Breast epithelium (tissue), 4 donors: ENCODE data around the gene STOX2. TPM values are rescaled to one million over a fixed set of nuclear protein-coding genes. Genes with fewer than 3 reads are reported as not detected.
A peak's percentile ranks its signal among the peaks of the same experiment; 100 is the strongest.
"Not testable (repeated sequence)": the region's sequence is repeated elsewhere in the genome, so short reads cannot be mapped to it uniquely, and the experiment has no call there.

Experiments used
- DNase-seq, 2 donors: peaks; one replicate each; pipeline ENCODE4 v3.0.0-alpha.2; 2019; ENCODE audit warnings: low spot score in 2 of 2
- H3K27ac ChIP-seq, 2 donors: fragments of 200-600 bp; sonication (generic) in 1 of 2; one replicate each; pipeline ENCODE4 v1.5.1; 2016 to 2019; ENCODE audit warnings: mild to moderate bottlenecking in 1 of 2
- H3K27me3 ChIP-seq, 2 donors: fragments of 200-600 bp; sonication (generic) in 1 of 2; one replicate each; pipeline versions ENCODE4 v1.5.1 to v1.6.0; 2017 to 2019; ENCODE audit warnings: control low read depth in 1 of 2, mild to moderate bottlenecking in 1 of 2
- H3K36me3 ChIP-seq: fragments of 200-600 bp; one replicate; pipeline ENCODE4 v1.5.1; 2019
- H3K4me1 ChIP-seq, 2 donors: fragments of 200-600 bp; sonication (generic); one replicate each; pipeline ENCODE4 v1.5.1; 2016 to 2019; ENCODE audit warnings: control low read depth in 1 of 2
- H3K4me3 ChIP-seq, 3 donors: fragments of 200-600 bp; sonication (generic); 1 replicate in 2 of 3; 2 replicates in 1 of 3; pipeline ENCODE4 v1.5.1; 2016 to 2019; ENCODE audit warnings: mild to moderate bottlenecking in 3 of 3, moderate library complexity in 2 of 3
- H3K9me3 ChIP-seq, 2 donors: fragments of 200-600 bp; sonication (generic) in 1 of 2; one replicate each; pipeline ENCODE4 v1.5.1; 2016 to 2019; ENCODE audit warnings: control low read depth in 1 of 2
- POLR2A ChIP-seq: fragments of 450-650 bp; IDR thresholded peaks from one replicate; pipeline ENCODE4 v1.6.1; 2016; ENCODE audit warnings: antibody characterized with exemption, mild to moderate bottlenecking, moderate library complexity
- POLR2AphosphoS5 ChIP-seq, 3 donors: sonication (generic); formaldehyde crosslinking; IDR thresholded peaks; one replicate each; pipeline ENCODE4 v1.6.1; 2017; ENCODE audit warnings: antibody characterized with exemption in 3 of 3
- intact Hi-C: fragments of 100-400 bp; cut with DNase I; formaldehyde crosslinking; loops from one replicate; pipeline ENCODE4 v1.15.1; 2023; ENCODE audit warnings: low total_unique reads
- total RNA-seq, 3 donors: library from RNA; depleted of rRNA; stranded (reverse); fragments of >200 nt; gene quantifications; one replicate each; pipeline ENCODE4 v1.1.0, GENCODE V29; 2016
- TF ChIP-seq, protein P1 (sequence below), 3 donors: fragments of 450-650 bp; IDR thresholded peaks; one replicate each; pipeline ENCODE4 v1.5.1; 2016 to 2017; ENCODE audit warnings: antibody characterized with exemption in 3 of 3, mild to moderate bottlenecking in 3 of 3, moderate library complexity in 3 of 3

The STOX2 gene
- total RNA-seq, 3 donors from 2014 or later: 7.9 to 11.2 (median 10.7) TPM

DNA sequence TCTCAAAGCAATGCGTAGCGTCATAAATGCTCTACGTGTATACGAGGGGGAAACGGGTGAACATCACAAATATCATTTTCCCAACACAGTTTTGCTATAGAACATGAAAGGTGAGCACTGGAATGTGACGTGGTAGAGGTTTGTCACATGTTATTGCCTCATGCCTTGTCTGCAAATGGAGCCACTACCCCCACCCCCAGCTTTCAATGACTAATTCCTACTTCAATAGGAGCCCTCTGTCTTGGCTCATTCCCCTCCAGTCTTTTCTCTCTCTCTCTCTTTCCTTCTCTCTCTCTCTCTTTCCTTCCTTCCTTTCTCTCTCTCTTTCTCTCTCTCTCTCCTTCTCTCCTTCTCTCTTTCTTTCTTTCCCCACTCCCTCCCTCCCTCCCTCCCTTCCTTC, 127.0 kb downstream of the STOX2 start:
- Histone ChIP-seq H3K27ac (no peak overlapping the region), H3K4me3 (no peak overlapping the region), H3K36me3 (no peaks in the 10 kb centered on the region), H3K27me3 (no peaks in the 10 kb centered on the region), H3K9me3 (no peaks in the 10 kb centered on the region), H3K4me1 (no peaks in the 10 kb centered on the region)
- TF ChIP-seq POLR2A: no peak
- TF ChIP-seq, protein P1, sequence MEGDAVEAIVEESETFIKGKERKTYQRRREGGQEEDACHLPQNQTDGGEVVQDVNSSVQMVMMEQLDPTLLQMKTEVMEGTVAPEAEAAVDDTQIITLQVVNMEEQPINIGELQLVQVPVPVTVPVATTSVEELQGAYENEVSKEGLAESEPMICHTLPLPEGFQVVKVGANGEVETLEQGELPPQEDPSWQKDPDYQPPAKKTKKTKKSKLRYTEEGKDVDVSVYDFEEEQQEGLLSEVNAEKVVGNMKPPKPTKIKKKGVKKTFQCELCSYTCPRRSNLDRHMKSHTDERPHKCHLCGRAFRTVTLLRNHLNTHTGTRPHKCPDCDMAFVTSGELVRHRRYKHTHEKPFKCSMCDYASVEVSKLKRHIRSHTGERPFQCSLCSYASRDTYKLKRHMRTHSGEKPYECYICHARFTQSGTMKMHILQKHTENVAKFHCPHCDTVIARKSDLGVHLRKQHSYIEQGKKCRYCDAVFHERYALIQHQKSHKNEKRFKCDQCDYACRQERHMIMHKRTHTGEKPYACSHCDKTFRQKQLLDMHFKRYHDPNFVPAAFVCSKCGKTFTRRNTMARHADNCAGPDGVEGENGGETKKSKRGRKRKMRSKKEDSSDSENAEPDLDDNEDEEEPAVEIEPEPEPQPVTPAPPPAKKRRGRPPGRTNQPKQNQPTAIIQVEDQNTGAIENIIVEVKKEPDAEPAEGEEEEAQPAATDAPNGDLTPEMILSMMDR (IDR thresholded peaks at IDR 0.05): no peak
- TF ChIP-seq POLR2AphosphoS5 (IDR thresholded peaks at IDR 0.05): no peak
- no peak for DNase-seq
- intact Hi-C loops: no loop called here

DNA sequence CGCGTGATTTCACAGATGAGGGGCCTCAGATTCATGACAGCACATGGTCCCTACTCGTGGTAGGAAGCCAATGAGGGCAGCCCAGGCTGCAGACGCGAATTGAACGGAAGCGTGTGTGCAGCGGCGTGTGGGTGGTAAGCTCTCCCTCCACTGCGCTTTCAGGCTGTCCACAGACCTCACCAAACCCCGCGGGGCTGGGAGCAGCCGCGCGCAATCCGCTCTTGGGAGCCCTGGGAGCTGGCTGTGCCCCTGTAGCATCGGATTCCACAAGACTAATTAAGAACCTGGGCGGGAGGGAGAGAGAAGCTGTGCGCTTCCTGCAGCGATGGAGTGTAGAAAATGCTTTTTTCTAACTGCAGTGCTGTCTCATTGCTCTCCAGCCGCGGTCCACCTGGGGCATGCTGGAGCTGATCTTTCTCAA, 134.9 kb downstream of the STOX2 start:
- no peak for DNase-seq
- H3K36me3 ChIP-seq: no peaks in the 10 kb centered on the region
- H3K27ac ChIP-seq: no peak overlapping the region
- TF ChIP-seq POLR2AphosphoS5 (IDR thresholded peaks at IDR 0.05) (no peak), POLR2A (no peak)
- TF ChIP-seq, protein P1 (IDR thresholded peaks at IDR 0.05): no peak
- H3K27me3 ChIP-seq: no peaks in the 10 kb centered on the region
- intact Hi-C loops: no loop called here
- H3K4me3 ChIP-seq: peak overlapping the region in 2 of 3 donors; percentile 25 to 53
- H3K9me3 ChIP-seq: peaks cover 0 to 9% of the 10 kb centered on the region in 2 donors
- no peaks in the 10 kb centered on the region for H3K4me1 ChIP-seq

DNA sequence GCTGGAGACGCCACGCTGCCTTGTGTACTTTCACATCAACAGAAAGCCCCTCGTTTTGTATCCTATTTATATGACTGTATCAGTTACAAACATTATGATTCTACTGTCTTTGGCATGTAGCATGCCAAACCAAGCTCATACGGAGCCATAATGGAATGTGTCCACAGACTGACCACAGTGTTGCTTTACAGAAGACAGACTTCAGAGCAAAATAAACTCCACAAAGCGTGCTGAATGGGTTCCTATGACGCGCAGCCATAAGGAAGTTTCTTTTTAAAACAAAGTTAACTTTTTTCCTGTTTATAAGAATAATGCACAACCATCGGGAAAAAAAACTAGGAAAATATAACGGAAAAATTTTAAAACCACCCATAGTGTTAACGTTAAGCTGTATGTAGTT, 136.0 kb downstream of the STOX2 start:
- Histone ChIP-seq H3K27me3 (no peaks in the 10 kb centered on the region), H3K4me1 (no peaks in the 10 kb centered on the region), H3K36me3 (no peaks in the 10 kb centered on the region), H3K9me3 (peaks cover 6 to 20% of the 10 kb centered on the region in 2 donors), H3K4me3 (no peak overlapping the region), H3K27ac (no peak overlapping the region)
- no peak for DNase-seq
- intact Hi-C loops: no loop called here
- TF ChIP-seq, protein P1 (IDR thresholded peaks at IDR 0.05): no peak
- no peak for TF ChIP-seq POLR2AphosphoS5 (IDR thresholded peaks at IDR 0.05)
- TF ChIP-seq POLR2A: no peak

DNA sequence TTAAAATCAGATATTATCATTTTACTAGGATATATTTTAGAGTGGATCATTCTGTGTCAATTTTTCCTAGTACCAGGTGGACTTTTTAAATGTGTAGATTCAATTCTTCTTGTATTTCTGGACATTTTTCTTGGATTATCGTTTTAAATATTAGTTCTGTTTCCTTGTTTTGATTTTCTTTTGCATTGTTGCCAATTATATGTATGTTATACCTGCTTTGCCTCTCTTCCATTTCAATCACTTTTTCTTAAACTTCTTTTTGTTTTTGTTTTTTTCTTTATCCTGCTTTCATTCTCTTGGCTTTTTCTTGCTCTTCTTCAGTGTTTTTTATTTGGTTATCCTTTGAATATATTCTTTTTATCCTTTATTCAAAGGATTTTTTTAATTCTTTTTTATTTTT, 141.0 kb downstream of the STOX2 start:
- no peak for TF ChIP-seq POLR2A
- TF ChIP-seq, protein P1 (IDR thresholded peaks at IDR 0.05): no peak
- no peak for TF ChIP-seq POLR2AphosphoS5 (IDR thresholded peaks at IDR 0.05)

DNA sequence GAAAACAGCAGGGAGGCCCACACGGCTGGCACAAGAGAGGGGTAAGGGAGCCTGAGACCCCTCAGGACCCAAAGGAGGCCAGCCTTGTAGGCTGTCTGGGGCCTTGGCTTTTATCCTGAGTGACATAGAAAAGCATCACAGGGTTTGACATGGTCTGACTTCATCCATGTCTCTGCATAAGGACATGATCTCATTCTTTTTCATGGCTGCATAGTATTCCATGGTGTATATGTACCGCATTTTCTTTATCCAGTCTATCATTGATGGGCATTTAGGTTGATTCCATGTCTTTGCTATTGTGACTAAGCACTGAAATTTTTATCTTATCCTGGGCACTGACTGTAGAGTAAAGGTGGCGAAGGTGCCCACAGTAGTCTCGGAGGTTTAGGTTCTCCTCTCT, 146.2 kb downstream of the STOX2 start:
- intact Hi-C loops, H3K4me3 ChIP-seq, DNase-seq: not testable (repeated sequence)

More for the DNA sequence above, 141.0 kb downstream of the STOX2 start:
- peaks cover 14 to 40% of the 10 kb centered on the region in 2 donors for H3K9me3 ChIP-seq
- no peaks in the 10 kb centered on the region for H3K27me3 ChIP-seq
- no peak overlapping the region for H3K27ac ChIP-seq
- H3K4me1 ChIP-seq: no peaks in the 10 kb centered on the region
- H3K4me3 ChIP-seq: no peak overlapping the region
- intact Hi-C loops: no loop called here
- no peaks in the 10 kb centered on the region for H3K36me3 ChIP-seq
- DNase-seq: no peak

DNA sequence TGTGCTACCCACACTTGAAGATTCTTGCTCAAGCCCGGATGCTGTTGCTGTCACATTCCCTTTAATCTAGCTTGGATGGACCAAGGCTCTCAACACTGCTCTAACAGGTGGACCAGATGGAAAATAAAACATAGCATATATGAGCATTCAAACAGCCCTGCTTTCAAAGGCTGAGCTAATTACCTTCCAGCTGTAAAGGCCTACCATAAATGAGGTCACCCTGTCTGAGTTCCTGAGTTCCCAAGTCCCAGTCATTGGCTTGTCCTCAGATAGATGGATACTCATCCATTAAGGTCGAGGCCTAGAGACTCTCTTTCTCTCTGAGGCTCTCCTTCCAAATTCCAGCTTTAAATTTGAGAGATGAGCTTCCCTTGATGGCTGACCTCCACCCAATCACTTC, 147.5 kb downstream of the STOX2 start:
- H3K27me3 ChIP-seq: no peaks in the 10 kb centered on the region
- H3K4me1 ChIP-seq: no peaks in the 10 kb centered on the region
- TF ChIP-seq POLR2A (no peak), POLR2AphosphoS5 (IDR thresholded peaks at IDR 0.05) (no peak)
- TF ChIP-seq, protein P1 (IDR thresholded peaks at IDR 0.05): no peak
- no peak overlapping the region for H3K27ac ChIP-seq
- H3K36me3 ChIP-seq: no peaks in the 10 kb centered on the region
- peaks cover 4 to 6% of the 10 kb centered on the region in 2 donors for H3K9me3 ChIP-seq
- intact Hi-C loops: no loop called here
- no peak overlapping the region for H3K4me3 ChIP-seq
- DNase-seq: no peak

More for the DNA sequence above, 146.2 kb downstream of the STOX2 start:
- peaks cover 9 to 19% of the 10 kb centered on the region in 2 donors for H3K9me3 ChIP-seq
- H3K36me3 ChIP-seq, H3K4me1 ChIP-seq, H3K27ac ChIP-seq, H3K27me3 ChIP-seq: not testable (repeated sequence)
